HCT116 (cell line): ENCODE data around the gene DOCK1. TPM values are rescaled to one million over a fixed set of nuclear protein-coding genes. Genes with fewer than 3 reads are reported as not detected.

Source experiments
- ATAC-seq: fragments of 200-7000 bp; cut with Tn5 transposase; 2 replicates; pipeline ENCODE4 v1.9.1; 2020; ENCODE audit warnings: mild to moderate bottlenecking, moderate library complexity
- BruUV-seq: library from RNA; stranded (reverse); fragments of 400-500 nt; replicated peaks from 2 replicates; lab custom pipeline; 2021; lab: Mats Ljungman, UMichigan
- CTCF ChIA-PET: fragments of 300-600 bp; sonication (Branson Sonifier 250); formaldehyde crosslinking; loops from one replicate; lab custom pipeline; 2021; ENCODE audit warnings: antibody characterized with exemption; lab: Charles Lee
- POLR2A ChIA-PET: fragments of 300-600, 350-600 bp; sonication (Branson Sonifier 250); formaldehyde crosslinking; loops from one replicate; lab custom pipeline; 2021; ENCODE audit warnings: antibody characterized with exemption; lab: Charles Lee
- RAD21 ChIA-PET, 2 experiments: fragments of 300-600 bp; sonication (Branson Sonifier 250); formaldehyde crosslinking; loops; one replicate each; lab custom pipeline; 2023; ENCODE audit warnings: low total read pairs in 2 of 2; ENCODE audit not compliant: uncharacterized antibody in 2 of 2, unreplicated experiment in 2 of 2, low non-redundant PET in 1 of 2; lab: Charles Lee
- DNase-seq: peaks from one replicate; pipeline ENCODE4 v3.0.0-alpha.2; 2010; ENCODE audit warnings: low read depth, low spot score
- H2AFZ ChIP-seq: fragments of 200-600 bp; shearing (Covaris generic), sonication (generic); 2 replicates; pipeline ENCODE4 v1.6.1; 2017; ENCODE audit warnings: low read depth, mixed run types, mixed read lengths, antibody characterized with exemption, low read length; ENCODE audit not compliant: poor library complexity, severe bottlenecking
- H3K27ac ChIP-seq: 2 replicates; pipeline ENCODE4 v1.5.1; 2012; ENCODE audit warnings: low read depth, low read length
- H3K27me3 ChIP-seq: fragments of 200-600 bp; sonication (generic); 2 replicates; pipeline ENCODE4 v1.6.1; 2016; ENCODE audit warnings: mixed run types, low read length, mixed read lengths; ENCODE audit not compliant: insufficient read depth
- H3K36me3 ChIP-seq, 2 experiments: fragments of 200-500 bp in 1 of 2; fragments of 200-600 bp in 1 of 2; sonication (Bioruptor generic) in 1 of 2; sonication (generic) in 1 of 2; 2 replicates each; pipeline versions ENCODE4 v1.5.1 to v1.6.1; 2014 to 2016; ENCODE audit warnings: low read length in 2 of 2, inconsistent platforms in 1 of 2, mixed read lengths in 1 of 2, mixed run types in 1 of 2; ENCODE audit not compliant: insufficient read depth in 2 of 2, control insufficient read depth in 1 of 2
- H3K4me1 ChIP-seq, 2 experiments: fragments of 200-600 bp in 1 of 2; sonication (generic) in 1 of 2; 2 replicates each; pipeline versions ENCODE4 v1.5.1 to v1.6.1; 2012 to 2017; ENCODE audit warnings: low read length in 2 of 2, inconsistent platforms in 1 of 2, mild to moderate bottlenecking in 1 of 2, mixed read lengths in 1 of 2, mixed run types in 1 of 2, moderate library complexity in 1 of 2; ENCODE audit not compliant: insufficient read depth in 2 of 2, control insufficient read depth in 1 of 2
- H3K4me2 ChIP-seq: fragments of 200-600 bp; sonication (generic); 2 replicates; pipeline ENCODE4 v1.6.1; 2017; ENCODE audit warnings: mixed run types, low read length, mixed read lengths
- H3K4me3 ChIP-seq, 2 experiments: fragments of 200-600 bp in 1 of 2; sonication (generic) in 1 of 2; replicated peaks in 1 of 2; 2 replicates each; pipeline ENCODE4 v1.5.1; 2011 to 2016; ENCODE audit warnings: low read length in 2 of 2, control low read depth in 1 of 2, low read depth in 1 of 2, mild to moderate bottlenecking in 1 of 2, mixed read lengths in 1 of 2, mixed run types in 1 of 2
- H3K79me2 ChIP-seq: fragments of 200-600 bp; sonication (generic); 2 replicates; pipeline ENCODE4 v1.6.1; 2017; ENCODE audit warnings: mild to moderate bottlenecking, mixed run types, low read length, moderate library complexity, mixed read lengths; ENCODE audit not compliant: insufficient read depth
- H3K9ac ChIP-seq: fragments of 200-600 bp; sonication (generic); 2 replicates; pipeline ENCODE4 v1.6.1; 2016; ENCODE audit warnings: low read length, mixed read lengths
- H3K9me2 ChIP-seq: fragments of 200-600 bp; sonication (generic), shearing (Covaris generic); 2 replicates; pipeline ENCODE4 v1.6.1; 2017; ENCODE audit warnings: mixed run types, mild to moderate bottlenecking, moderate library complexity; ENCODE audit not compliant: insufficient read depth
- H3K9me3 ChIP-seq, 2 experiments: fragments of 200-500 bp in 1 of 2; fragments of 200-600 bp in 1 of 2; sonication (Bioruptor generic) in 1 of 2; sonication (generic) in 1 of 2; 2 replicates each; pipeline ENCODE4 v1.6.1; 2014 to 2017; ENCODE audit warnings: low read length in 2 of 2, mixed read lengths in 2 of 2, inconsistent platforms in 1 of 2, low read depth in 1 of 2, mild to moderate bottlenecking in 1 of 2, mixed run types in 1 of 2, moderate library complexity in 1 of 2; ENCODE audit not compliant: control insufficient read depth in 1 of 2, insufficient read depth in 1 of 2
- H4K20me1 ChIP-seq: fragments of 200-600 bp; sonication (generic), shearing (Covaris generic); 2 replicates; pipeline ENCODE4 v1.6.1; 2017; ENCODE audit warnings: mixed run types, mild to moderate bottlenecking, moderate library complexity; ENCODE audit not compliant: insufficient read depth
- ATF3 ChIP-seq: IDR thresholded peaks from 2 replicates; pipeline ENCODE4 v1.6.1; 2012
- CEBPB ChIP-seq: IDR thresholded peaks from 2 replicates; pipeline ENCODE4 v1.6.1; 2012; ENCODE audit warnings: low read depth
- CTCF ChIP-seq, 3 experiments: fragments of 200-600 bp in 1 of 3; sonication (generic) in 1 of 3; IDR thresholded peaks in 2 of 3; conservative IDR thresholded peaks in 1 of 3; 2 replicates each; pipeline ENCODE4 v1.5.1; 2012 to 2017; ENCODE audit warnings: low read depth in 2 of 3, low read length in 2 of 3, antibody characterized with exemption in 1 of 3, borderline replicate concordance in 1 of 3, control low read depth in 1 of 3, mild to moderate bottlenecking in 1 of 3, mixed read lengths in 1 of 3, mixed run types in 1 of 3, moderate library complexity in 1 of 3; ENCODE audit not compliant: insufficient read depth in 1 of 3
- EGR1 ChIP-seq: IDR thresholded peaks from 2 replicates; pipeline ENCODE4 v1.6.1; 2012; ENCODE audit warnings: low read depth
- ELF1 ChIP-seq: IDR thresholded peaks from 2 replicates; pipeline ENCODE4 v1.6.1; 2012; ENCODE audit warnings: low read depth, borderline replicate concordance
- FOSL1 ChIP-seq: IDR thresholded peaks from 2 replicates; pipeline ENCODE4 v1.6.1; 2012; ENCODE audit warnings: low read depth
- JUND ChIP-seq: IDR thresholded peaks from 2 replicates; pipeline ENCODE4 v1.6.1; 2012
- MAX ChIP-seq: IDR thresholded peaks from 2 replicates; pipeline ENCODE4 v1.6.1; 2012
- POLR2A ChIP-seq: IDR thresholded peaks from 2 replicates; pipeline ENCODE4 v1.7.0; 2011; ENCODE audit warnings: borderline replicate concordance; ENCODE audit not compliant: insufficient read depth, insufficient read length; ENCODE audit errors: extremely low read depth
- POLR2AphosphoS5 ChIP-seq: IDR thresholded peaks from 2 replicates; pipeline ENCODE4 v1.6.1; 2011; ENCODE audit warnings: mild to moderate bottlenecking, low read depth, low read length, moderate library complexity
- RAD21 ChIP-seq: IDR thresholded peaks from 2 replicates; pipeline ENCODE4 v1.6.1; 2012; ENCODE audit warnings: low read depth, mild to moderate bottlenecking
- REST ChIP-seq: IDR thresholded peaks from 2 replicates; pipeline ENCODE4 v1.6.1; 2012; ENCODE audit warnings: low read depth
- SIN3A ChIP-seq: IDR thresholded peaks from 2 replicates; pipeline ENCODE4 v1.6.1; 2012; ENCODE audit warnings: low read depth
- SP1 ChIP-seq: IDR thresholded peaks from 2 replicates; pipeline ENCODE4 v1.6.1; 2012; ENCODE audit warnings: low read depth
- TCF7L2 ChIP-seq: IDR thresholded peaks from 2 replicates; pipeline ENCODE4 v1.7.0; 2011; ENCODE audit warnings: borderline replicate concordance, inconsistent platforms; ENCODE audit not compliant: insufficient read depth, insufficient read length; ENCODE audit errors: extremely low read depth
- YY1 ChIP-seq: IDR thresholded peaks from 2 replicates; pipeline ENCODE4 v1.6.1; 2011; ENCODE audit warnings: low read length, low read depth, moderate library complexity, mild to moderate bottlenecking; ENCODE audit not compliant: insufficient replicate concordance; ENCODE audit errors: extremely low read depth
- ZFX ChIP-seq: fragments of 450-650 bp; IDR thresholded peaks from 2 replicates; pipeline ENCODE4 v1.6.1; 2017
- ZNF274 ChIP-seq: fragments of 200-500 bp; sonication (Bioruptor generic); IDR thresholded peaks from 2 replicates; pipeline ENCODE4 v1.6.1; 2014; ENCODE audit warnings: mild to moderate bottlenecking, low read depth, low read length, inconsistent platforms
- intact Hi-C: fragments of 100-400 bp; cut with micrococcal nuclease; formaldehyde crosslinking; loops from 2 replicates; pipeline ENCODE4 v1.10.0; 2022
- total RNA-seq: library from RNA; stranded (reverse); gene quantifications from one replicate; pipeline ENCODE4 v1.2.1, GENCODE V29; 2021; ENCODE audit not compliant: unreplicated experiment

Gene DOCK1
- total RNA-seq, 1 experiment from 2014 or later: 46.5 TPM

GRCh38 chr10:127003032-127003685 lies 97.9 kb downstream of the DOCK1 start:
- no peak overlapping the region for H2AFZ ChIP-seq
- H3K79me2 ChIP-seq: no peaks in the 10 kb centered on the region
- no peak overlapping the region for H3K4me3 ChIP-seq
- no TSS peak for BruUV-seq
- 0 out of 2 replicates have a peak, but pooled peaks have one; percentile 25 for ATAC-seq
- no peak for DNase-seq
- ChIA-PET CTCF (no interaction called here), RAD21 (no interaction called here), POLR2A (no interaction called here)
- H3K4me2 ChIP-seq: no peak overlapping the region
- H3K27ac ChIP-seq: no peak overlapping the region
- TF ChIP-seq TCF7L2 (no peak), CTCF (IDR thresholded peaks at IDR 0.05 in 2 of 3, conservative IDR thresholded peaks at IDR 0.05 in 1 of 3; ENCODE audit: borderline replicate concordance in 1 of 3, insufficient read depth in 1 of 3, low read depth in 2 of 3, low read length in 2 of 3) (no peak), RAD21 (no peak), CEBPB (no peak), ZNF274 (no peak), POLR2AphosphoS5 (no peak), JUND (no peak), EGR1 (no peak), MAX (no peak), ELF1 (no peak), SP1 (no peak), REST (no peak), YY1 (no peak), ZFX (no peak), POLR2A (no peak), ATF3 (no peak), FOSL1 (no peak), SIN3A (no peak)
- no peaks in the 10 kb centered on the region for H4K20me1 ChIP-seq
- no peaks in the 10 kb centered on the region for H3K9me3 ChIP-seq
- no peaks in the 10 kb centered on the region for H3K9me2 ChIP-seq
- peaks cover 0 to 12% of the 10 kb centered on the region in 2 experiments; a peak in 1 of 4 replicates for H3K36me3 ChIP-seq
- no peaks in the 10 kb centered on the region for H3K27me3 ChIP-seq
- H3K4me1 ChIP-seq: no peaks in the 10 kb centered on the region
- H3K9ac ChIP-seq: no peak overlapping the region
- intact Hi-C loops: no loop called here
